Ovary (tissue), 3 donors: ENCODE measurements around the gene DBF4B.

Experiments
- CTCF ChIP-seq, 3 donors: fragments of 450-650 bp in 2 of 3; fragments of 200-600 bp in 1 of 3; IDR thresholded peaks; one replicate each; pipeline versions ENCODE4 v1.5.1 to v1.8.0; 2016 to 2022; ENCODE audit warnings: antibody characterized with exemption in 3 of 3, mild to moderate bottlenecking in 1 of 3
- EP300 ChIP-seq: sonication (generic); formaldehyde crosslinking; IDR thresholded peaks from one replicate; pipeline ENCODE4 v1.6.1; 2017; ENCODE audit warnings: antibody characterized with exemption
- POLR2A ChIP-seq: fragments of 450-650 bp; IDR thresholded peaks from one replicate; pipeline ENCODE4 v1.6.1; 2017; ENCODE audit warnings: antibody characterized with exemption, mild to moderate bottlenecking, moderate library complexity
- donor health status: DM: no; HTN: no; CAD: no.

GRCh38 chr17:44786551-44787081, 78.2 kb downstream of the DBF4B start:
- TF ChIP-seq CTCF (IDR thresholded peaks at IDR 0.05) (no peak), POLR2A (no peak), EP300 (no peak)
